Measurements from ENCODE around the gene TSPAN1.

The TSPAN1 gene

DNA sequence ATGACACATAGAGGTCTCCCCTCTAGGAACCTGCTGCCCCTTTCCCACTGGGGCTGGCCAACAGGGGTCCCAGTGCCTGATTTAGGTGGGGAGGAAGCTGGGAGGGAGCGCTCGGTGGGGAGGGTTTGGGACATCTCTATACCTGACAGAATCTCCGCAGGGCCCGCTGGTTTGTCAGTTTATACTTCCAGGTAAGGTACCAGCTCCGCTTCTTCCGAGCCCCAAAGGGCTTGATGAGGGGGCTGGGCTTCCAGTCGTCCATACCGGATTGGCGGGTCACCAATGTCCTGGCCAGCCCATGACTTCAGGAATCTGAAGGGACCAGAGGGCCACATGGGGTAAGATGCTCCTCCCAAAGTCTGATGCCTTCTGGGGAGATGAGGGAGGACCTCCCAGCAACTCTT is 22.7 kb downstream of the TSPAN1 start:
- TF ChIP-seq, protein P1, sequence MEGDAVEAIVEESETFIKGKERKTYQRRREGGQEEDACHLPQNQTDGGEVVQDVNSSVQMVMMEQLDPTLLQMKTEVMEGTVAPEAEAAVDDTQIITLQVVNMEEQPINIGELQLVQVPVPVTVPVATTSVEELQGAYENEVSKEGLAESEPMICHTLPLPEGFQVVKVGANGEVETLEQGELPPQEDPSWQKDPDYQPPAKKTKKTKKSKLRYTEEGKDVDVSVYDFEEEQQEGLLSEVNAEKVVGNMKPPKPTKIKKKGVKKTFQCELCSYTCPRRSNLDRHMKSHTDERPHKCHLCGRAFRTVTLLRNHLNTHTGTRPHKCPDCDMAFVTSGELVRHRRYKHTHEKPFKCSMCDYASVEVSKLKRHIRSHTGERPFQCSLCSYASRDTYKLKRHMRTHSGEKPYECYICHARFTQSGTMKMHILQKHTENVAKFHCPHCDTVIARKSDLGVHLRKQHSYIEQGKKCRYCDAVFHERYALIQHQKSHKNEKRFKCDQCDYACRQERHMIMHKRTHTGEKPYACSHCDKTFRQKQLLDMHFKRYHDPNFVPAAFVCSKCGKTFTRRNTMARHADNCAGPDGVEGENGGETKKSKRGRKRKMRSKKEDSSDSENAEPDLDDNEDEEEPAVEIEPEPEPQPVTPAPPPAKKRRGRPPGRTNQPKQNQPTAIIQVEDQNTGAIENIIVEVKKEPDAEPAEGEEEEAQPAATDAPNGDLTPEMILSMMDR (IDR thresholded peaks at IDR 0.05; ENCODE audit: low read depth, low read length) = no peak
- no peak for DNase-seq (ENCODE audit: extremely low read depth, low read depth)

GRCh38 chr1:46197964-46198811 is 23.3 kb downstream of the TSPAN1 start, which contains the start of gene POMGNT1:
TSS of gene POMGNT1 (minus strand) at chr1:46198434. CDS start at chr1:46197821, 613 bp downstream.
- no peak for DNase-seq (ENCODE audit: extremely low read depth, low read depth)
- TF ChIP-seq, protein P1 (IDR thresholded peaks at IDR 0.05; ENCODE audit: low read depth, low read length) = peak; percentile 27

GRCh38 chr1:46199233-46199749 is 24.4 kb downstream of the TSPAN1 start:
- DNase-seq (ENCODE audit: extremely low read depth, low read depth) = no peak
- TF ChIP-seq, protein P1 (IDR thresholded peaks at IDR 0.05; ENCODE audit: low read depth, low read length) = no peak

DNA sequence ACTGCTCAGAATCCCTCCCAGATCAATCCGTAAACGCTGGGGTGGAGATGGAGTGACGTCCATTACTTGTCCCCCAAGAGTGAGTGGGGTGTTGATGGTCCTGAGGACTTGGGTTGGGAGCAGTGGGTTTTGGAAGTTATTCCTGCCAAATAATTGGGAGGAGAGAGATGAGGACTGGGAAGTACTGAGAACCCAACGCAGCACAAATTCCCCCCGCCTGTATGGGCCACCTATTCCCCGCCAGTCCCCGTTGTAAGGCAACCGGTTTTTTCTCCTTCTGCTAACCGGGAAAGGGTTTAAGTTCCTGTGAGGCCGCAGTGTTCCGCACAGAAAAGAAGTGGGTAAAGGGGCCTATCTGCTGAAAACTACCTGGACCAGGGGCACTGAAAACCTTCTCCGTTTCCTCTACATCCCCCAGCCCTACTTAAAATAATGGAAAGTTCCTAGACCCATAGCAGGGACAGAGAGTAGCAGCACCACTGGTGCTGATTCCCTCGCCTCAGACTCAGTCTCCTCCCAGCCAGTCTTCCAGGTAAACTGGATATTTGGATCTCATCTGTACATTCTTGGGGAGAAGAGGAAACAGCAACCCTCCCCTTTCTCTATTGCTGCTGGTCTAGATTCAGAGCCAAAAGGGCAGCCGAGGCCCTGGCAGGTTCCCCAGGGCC is 29.0 kb downstream of the TSPAN1 start:
- TF ChIP-seq, protein P1 (IDR thresholded peaks at IDR 0.05; ENCODE audit: low read depth, low read length) = no peak
- no peak for DNase-seq (ENCODE audit: extremely low read depth, low read depth)

- TF ChIP-seq, protein P1 (IDR thresholded peaks at IDR 0.05; ENCODE audit: low read depth, low read length) = no peak
- no peak for DNase-seq (ENCODE audit: extremely low read depth, low read depth)
Measured at GRCh38 chr1:46204406-46204742, 29.5 kb downstream of the TSPAN1 start.

- DNase-seq (ENCODE audit: extremely low read depth, low read depth) = no peak
- TF ChIP-seq, protein P1 (IDR thresholded peaks at IDR 0.05; ENCODE audit: low read depth, low read length) = no peak
Measured at GRCh38 chr1:46205141-46205540, 30.3 kb downstream of the TSPAN1 start.

GRCh38 chr1:46205791-46206190 is 30.9 kb downstream of the TSPAN1 start:
- no peak for DNase-seq (ENCODE audit: extremely low read depth, low read depth)
- TF ChIP-seq, protein P1 (IDR thresholded peaks at IDR 0.05; ENCODE audit: low read depth, low read length) = no peak
